A673 (cell line): Measurements from ENCODE around the gene SLC39A10.

Source experiments
- EZH2 ChIP-seq: fragments of 200-600 bp; sonication (generic); IDR thresholded peaks from 2 replicates; pipeline ENCODE4 v1.6.1; 2017; ENCODE audit warnings: borderline replicate concordance, low read depth, mild to moderate bottlenecking, mixed read lengths, antibody characterized with exemption, low read length; ENCODE audit not compliant: poor library complexity, severe bottlenecking
- TF ChIP-seq, protein P1 (sequence below): fragments of 300-800, 200-600 bp; sonication (generic); conservative IDR thresholded peaks from 2 replicates; pipeline ENCODE4 v1.5.1; 2017; ENCODE audit warnings: low read depth, mild to moderate bottlenecking, antibody characterized with exemption, low read length, moderate library complexity, mixed read lengths

DNA sequence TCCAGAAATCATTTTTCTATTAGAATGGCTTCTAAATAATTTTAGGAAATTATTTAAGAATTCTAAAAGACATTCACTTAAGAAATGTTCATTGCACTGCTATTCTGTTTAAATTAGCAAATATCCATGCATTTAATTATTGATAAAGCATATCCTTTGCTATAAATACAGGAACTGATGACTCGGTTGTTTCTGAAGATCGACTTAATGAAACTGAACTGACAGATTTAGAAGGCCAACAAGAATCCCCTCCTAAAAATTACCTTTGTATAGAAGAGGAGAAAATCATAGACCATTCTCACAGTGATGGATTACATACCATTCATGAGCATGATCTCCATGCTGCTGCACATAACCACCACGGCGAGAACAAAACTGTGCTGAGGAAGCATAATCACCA is 59.4 kb downstream of the SLC39A10 start:
- TF ChIP-seq, protein P1, sequence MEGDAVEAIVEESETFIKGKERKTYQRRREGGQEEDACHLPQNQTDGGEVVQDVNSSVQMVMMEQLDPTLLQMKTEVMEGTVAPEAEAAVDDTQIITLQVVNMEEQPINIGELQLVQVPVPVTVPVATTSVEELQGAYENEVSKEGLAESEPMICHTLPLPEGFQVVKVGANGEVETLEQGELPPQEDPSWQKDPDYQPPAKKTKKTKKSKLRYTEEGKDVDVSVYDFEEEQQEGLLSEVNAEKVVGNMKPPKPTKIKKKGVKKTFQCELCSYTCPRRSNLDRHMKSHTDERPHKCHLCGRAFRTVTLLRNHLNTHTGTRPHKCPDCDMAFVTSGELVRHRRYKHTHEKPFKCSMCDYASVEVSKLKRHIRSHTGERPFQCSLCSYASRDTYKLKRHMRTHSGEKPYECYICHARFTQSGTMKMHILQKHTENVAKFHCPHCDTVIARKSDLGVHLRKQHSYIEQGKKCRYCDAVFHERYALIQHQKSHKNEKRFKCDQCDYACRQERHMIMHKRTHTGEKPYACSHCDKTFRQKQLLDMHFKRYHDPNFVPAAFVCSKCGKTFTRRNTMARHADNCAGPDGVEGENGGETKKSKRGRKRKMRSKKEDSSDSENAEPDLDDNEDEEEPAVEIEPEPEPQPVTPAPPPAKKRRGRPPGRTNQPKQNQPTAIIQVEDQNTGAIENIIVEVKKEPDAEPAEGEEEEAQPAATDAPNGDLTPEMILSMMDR: no peak
- TF ChIP-seq EZH2: no peak
